ENCODE measurements around the gene CDON. TPM values are rescaled to one million over a fixed set of nuclear protein-coding genes. Genes with fewer than 3 reads are reported as not detected.

CDON gene
- total RNA-seq, 2 donors from 2014 or later: 10.4 to 17.7 TPM

- Histone ChIP-seq H3K4me1 (ENCODE audit: control insufficient read depth in 1 of 2, low read depth in 2 of 2) (no peaks in the 10 kb centered on the region), H3K36me3 (no peaks in the 10 kb centered on the region), H3K9me3 (no peaks in the 10 kb centered on the region), H3K27ac (no peak overlapping the region), H3K4me3 (no peak overlapping the region), H3K27me3 (replicated peaks; ENCODE audit: insufficient read depth) (no peaks in the 10 kb centered on the region)
- TF ChIP-seq CTCF (IDR thresholded peaks at IDR 0.05): no peak
- DNase-seq (ENCODE audit: low spot score) (no peak), ATAC-seq (ENCODE audit: insufficient number of reproducible peaks, low FRiP score, low read depth) (no peak)
These were observed 63.3 kb downstream of the CDON start for GRCh38 chr11:125999234-125999880.

- DNase-seq (ENCODE audit: low spot score) (no peak), ATAC-seq (ENCODE audit: insufficient number of reproducible peaks, low FRiP score, low read depth) (no peak)
- H3K9me3 ChIP-seq: no peaks in the 10 kb centered on the region
- no peak overlapping the region for H3K27ac ChIP-seq
- no peaks in the 10 kb centered on the region for H3K27me3 ChIP-seq (replicated peaks; ENCODE audit: insufficient read depth)
- TF ChIP-seq CTCF (IDR thresholded peaks at IDR 0.05): no peak
- H3K4me1 ChIP-seq (ENCODE audit: control insufficient read depth in 1 of 2, low read depth in 2 of 2): no peaks in the 10 kb centered on the region
- H3K4me3 ChIP-seq: no peak overlapping the region
- H3K36me3 ChIP-seq: no peaks in the 10 kb centered on the region
These were observed 64.4 kb downstream of the CDON start for GRCh38 chr11:125998267-125998666.

- Histone ChIP-seq H3K27me3 (replicated peaks; ENCODE audit: insufficient read depth) (no peaks in the 10 kb centered on the region), H3K4me3 (no peak overlapping the region), H3K27ac (no peak overlapping the region), H3K9me3 (no peaks in the 10 kb centered on the region), H3K4me1 (ENCODE audit: control insufficient read depth in 1 of 2, low read depth in 2 of 2) (peaks cover 0 to 7% of the 10 kb centered on the region in 2 donors), H3K36me3 (no peaks in the 10 kb centered on the region)
- DNase-seq (ENCODE audit: low spot score) (no peak), ATAC-seq (ENCODE audit: insufficient number of reproducible peaks, low FRiP score, low read depth) (no peak)
- no peak for TF ChIP-seq CTCF (IDR thresholded peaks at IDR 0.05)
These were observed 67.4 kb downstream of the CDON start for GRCh38 chr11:125995313-125995712.

- H3K4me3 ChIP-seq: no peak overlapping the region
- DNase-seq (ENCODE audit: low spot score) (no peak), ATAC-seq (ENCODE audit: insufficient number of reproducible peaks, low FRiP score, low read depth) (no peak)
- peaks cover 0 to 10% of the 10 kb centered on the region in 2 donors for H3K4me1 ChIP-seq (ENCODE audit: control insufficient read depth in 1 of 2, low read depth in 2 of 2)
- no peak overlapping the region for H3K27ac ChIP-seq
- no peaks in the 10 kb centered on the region for H3K9me3 ChIP-seq
- no peaks in the 10 kb centered on the region for H3K36me3 ChIP-seq
- no peak for TF ChIP-seq CTCF (IDR thresholded peaks at IDR 0.05)
- no peaks in the 10 kb centered on the region for H3K27me3 ChIP-seq (replicated peaks; ENCODE audit: insufficient read depth)
These were observed 68.2 kb downstream of the CDON start for GRCh38 chr11:125994509-125994908.

GRCh38 chr11:125992893-125993292, 69.8 kb downstream of the CDON start:
- H3K9me3 ChIP-seq: no peaks in the 10 kb centered on the region
- no peak for TF ChIP-seq CTCF (IDR thresholded peaks at IDR 0.05)
- DNase-seq (ENCODE audit: low spot score) (no peak), ATAC-seq (ENCODE audit: insufficient number of reproducible peaks, low FRiP score, low read depth) (no peak)
- H3K36me3 ChIP-seq: no peaks in the 10 kb centered on the region
- peaks cover 0 to 10% of the 10 kb centered on the region in 2 donors for H3K4me1 ChIP-seq (ENCODE audit: control insufficient read depth in 1 of 2, low read depth in 2 of 2)
- H3K27ac ChIP-seq: no peak overlapping the region
- no peak overlapping the region for H3K4me3 ChIP-seq
- no peaks in the 10 kb centered on the region for H3K27me3 ChIP-seq (replicated peaks; ENCODE audit: insufficient read depth)
